ENCODE results near the gene B4GALNT4.

Gene B4GALNT4

GRCh38 chr11:425301-425700 lies 56.0 kb downstream of the B4GALNT4 start:
- DNase-seq = no peak

- DNase-seq = no peak
Observed at GRCh38 chr11:426851-427250, 57.6 kb downstream of the B4GALNT4 start.

- DNase-seq = no peak
Observed at GRCh38 chr11:428295-428694, 59.0 kb downstream of the B4GALNT4 start.

- DNase-seq = no peak
Observed at GRCh38 chr11:429391-429790, 60.1 kb downstream of the B4GALNT4 start.

- DNase-seq = no peak
Observed at GRCh38 chr11:429931-430456, 60.7 kb downstream of the B4GALNT4 start.

All from CD4-positive, alpha-beta T cell treated with Interleukin-17A for 4 hours (primary cell).